Measurements from ENCODE around the gene COG5. TPM values are rescaled to one million over a fixed set of nuclear protein-coding genes. Genes with fewer than 3 reads are reported as not detected.
"Not testable (repeated sequence)": the region's sequence is repeated elsewhere in the genome, so short reads cannot be mapped to it uniquely, and the experiment has no call there.

COG5 gene
- total RNA-seq, 2 experiments from 2014 or later = 34.0 to 37.7 TPM

DNA sequence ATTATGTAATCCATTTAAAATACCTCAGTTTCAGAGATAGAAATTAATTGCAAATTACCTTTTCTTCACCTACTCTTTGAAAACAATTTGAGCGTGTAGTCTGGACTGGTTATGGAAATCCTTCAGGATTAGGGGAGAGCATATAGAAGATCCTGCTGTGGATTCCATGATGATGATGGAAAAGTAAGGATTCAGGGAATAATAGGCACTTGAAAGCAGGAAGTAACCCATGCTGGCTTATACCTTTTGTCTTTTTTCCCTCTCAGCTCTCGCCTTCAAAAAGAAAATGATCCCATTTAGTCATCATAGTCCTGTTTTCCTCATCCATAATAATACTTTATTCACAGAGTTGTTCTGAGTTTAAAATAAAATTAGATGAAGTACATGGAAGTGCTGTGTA is 390.5 kb downstream of the COG5 start:
- ChIA-PET POLR2A (no interaction called here), CTCF (interaction anchor here (1.4 kb wide), 1 partner anchor 22 kb away, joined by 3 read pairs; no protein-coding TSS in a partner anchor)

DNA sequence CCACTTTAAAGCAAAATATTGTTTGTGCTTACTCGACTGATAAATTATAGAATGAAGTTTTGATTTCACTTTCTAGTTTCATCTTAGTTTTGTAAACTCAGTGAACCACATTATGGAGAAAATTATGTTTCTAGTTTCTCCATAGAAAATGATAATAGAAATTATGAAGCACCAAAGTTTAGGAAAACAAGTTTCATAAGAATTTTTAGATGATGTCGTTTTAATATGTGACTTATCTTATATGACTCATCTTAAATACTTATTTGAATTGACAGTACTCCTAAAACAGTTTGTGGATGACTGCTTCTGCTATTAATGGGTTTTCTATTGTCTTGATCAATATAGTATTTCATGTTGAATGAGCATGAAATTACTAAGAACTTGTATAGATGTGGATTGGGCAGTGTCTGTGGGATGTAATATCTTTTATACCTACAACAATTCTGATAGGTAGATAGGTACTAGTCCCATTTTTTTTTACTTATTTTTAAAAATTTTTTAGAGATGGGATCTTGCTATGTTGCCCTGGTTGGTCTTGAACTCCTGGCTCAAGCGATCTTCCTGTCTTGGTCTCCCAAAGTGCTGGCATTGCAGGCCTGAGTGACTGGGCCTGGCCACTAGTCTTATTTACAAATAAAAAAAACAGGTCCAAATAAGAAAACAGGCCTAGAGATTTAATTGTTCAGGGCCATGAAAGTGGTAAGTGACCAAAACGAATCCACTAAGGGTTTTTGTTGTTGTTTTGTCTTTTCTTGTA is 391.3 kb downstream of the COG5 start:
- POLR2A ChIA-PET = interaction anchor here (0.7 kb wide), 1 partner anchor 888 kb away, joined by 4 read pairs; no protein-coding TSS in a partner anchor
- CTCF ChIA-PET = no interaction called here

DNA sequence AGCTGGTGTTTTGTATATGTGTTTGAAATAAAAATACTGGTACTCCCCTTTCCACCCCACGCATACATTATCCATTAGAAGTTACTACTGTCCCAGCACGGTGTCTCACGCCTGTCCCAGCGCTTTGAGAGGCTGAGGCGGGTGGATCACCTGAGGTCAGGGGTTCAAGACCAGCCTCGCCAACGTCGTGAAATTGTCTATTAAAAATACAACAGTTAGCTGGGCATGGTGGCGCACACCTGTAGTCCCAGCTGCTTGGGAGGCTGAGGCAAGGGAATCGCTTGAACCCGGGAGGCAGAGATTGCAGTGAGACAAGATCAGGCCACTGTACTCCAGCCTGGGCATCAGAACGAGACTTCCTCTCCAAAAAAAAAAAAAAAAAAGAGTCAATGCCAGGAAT is 392.2 kb downstream of the COG5 start:
- POLR2A ChIA-PET = interaction anchor here (0.6 to 0.7 kb wide), 2 partner anchors 888 to 1318 kb away, joined by 4 to 5 read pairs; no protein-coding TSS in a partner anchor
- CTCF ChIA-PET = no interaction called here

DNA sequence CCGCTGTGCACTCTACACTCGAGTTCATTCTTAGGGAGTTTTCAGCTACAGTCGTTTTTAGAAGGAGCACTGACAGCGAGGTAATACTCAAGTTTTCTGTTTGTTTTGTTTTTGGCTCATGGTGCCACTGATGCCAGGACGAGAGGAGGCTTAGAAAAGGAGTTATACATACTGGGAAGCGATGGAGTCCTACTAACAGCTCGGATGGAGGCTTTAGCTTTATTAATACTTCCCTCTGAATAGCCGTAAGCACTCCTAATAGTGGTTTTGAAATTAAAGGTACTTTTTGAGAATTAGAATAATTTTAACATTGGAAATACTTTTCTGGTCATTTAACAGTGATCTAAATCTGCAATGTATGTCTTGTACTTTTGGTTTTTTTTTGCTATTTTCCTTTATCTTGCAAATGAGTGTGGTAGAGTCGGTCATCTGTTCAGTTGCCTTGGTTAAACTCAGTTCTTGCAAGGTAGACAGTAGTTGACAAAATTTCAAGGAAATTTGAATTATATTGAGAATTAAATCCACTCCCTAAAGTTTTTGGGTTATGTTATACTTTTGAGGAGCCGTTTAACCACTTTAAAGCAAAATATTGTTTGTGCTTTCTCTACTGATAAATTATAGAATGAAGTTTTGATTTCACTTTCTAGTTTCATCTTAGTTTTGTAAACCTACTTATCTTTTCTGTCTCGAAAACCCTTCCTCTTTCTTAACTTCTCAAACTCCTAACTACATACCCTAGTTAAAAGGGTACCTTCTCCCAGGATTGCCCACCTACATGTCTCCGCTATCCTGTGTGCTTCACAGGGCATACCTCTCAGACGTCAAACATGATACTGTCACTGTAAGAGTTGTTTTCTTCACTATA is 393.4 kb downstream of the COG5 start:
- CTCF ChIA-PET = interaction anchor here (1.0 to 1.8 kb wide), 2 partner anchors 10 to 255 kb away, joined by 5 to 6 read pairs; no protein-coding TSS in a partner anchor
- POLR2A ChIA-PET = interaction anchor here (0.6 kb wide), 1 partner anchor 20 kb away, joined by 4 read pairs; no protein-coding TSS in a partner anchor

DNA sequence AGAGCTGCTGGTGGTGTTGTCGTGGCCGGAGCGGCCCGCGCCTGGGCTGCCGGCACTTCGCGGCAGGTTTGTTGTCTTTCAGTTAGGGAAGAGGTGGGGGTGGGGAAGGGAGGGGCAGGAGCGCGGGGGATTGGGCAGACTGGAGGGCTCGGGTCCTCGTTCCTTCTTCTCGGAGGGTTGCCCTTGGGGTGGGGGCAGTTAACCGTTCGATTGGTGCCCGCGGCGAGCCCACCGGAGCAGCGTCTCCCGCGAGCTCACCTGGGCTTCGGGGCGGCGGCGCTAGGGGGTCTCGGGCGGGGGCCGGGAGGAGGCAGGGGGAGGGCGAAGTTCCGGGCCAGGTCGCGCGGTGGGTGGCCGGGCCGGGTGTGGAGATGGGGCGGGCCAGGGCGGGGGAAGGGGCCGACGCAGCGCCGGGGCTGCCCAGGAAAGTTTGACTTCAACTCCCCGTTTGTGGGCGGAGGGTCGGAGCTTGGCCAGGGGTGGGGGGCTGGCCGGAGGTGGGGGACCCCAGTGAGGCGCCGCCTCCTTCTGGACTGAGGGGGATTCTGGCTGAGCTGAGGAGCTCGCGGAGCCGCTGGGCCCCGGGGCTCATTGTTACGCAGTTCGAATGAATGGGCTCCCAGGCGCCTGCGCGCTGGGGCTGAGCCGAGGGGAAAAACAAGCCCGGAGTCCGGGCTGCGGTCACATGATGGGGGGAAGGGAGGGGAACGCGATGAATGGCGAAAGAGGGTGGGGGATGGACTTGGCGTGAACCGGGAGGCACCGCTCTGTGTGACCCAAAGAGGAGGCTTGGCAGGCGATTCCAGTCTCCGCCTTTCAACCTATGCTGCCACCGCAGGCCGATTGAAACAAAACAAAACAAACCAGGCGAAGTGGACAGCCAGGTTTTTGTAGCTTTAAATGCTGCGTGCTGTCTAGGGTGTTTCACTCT is 394.3 kb downstream of the COG5 start:
- ChIA-PET POLR2A (interaction anchor here (0.6 to 1.7 kb wide), 6 partner anchors 11 to 884 kb away, joined by 3 to 8 read pairs (median 5); partner anchors contain the start of genes COG5, DUS4L and NAMPT), CTCF (interaction anchor here (0.7 to 1.8 kb wide), 5 partner anchors 8 to 391 kb away, joined by 3 to 6 read pairs (median 3); no protein-coding TSS in a partner anchor)

DNA sequence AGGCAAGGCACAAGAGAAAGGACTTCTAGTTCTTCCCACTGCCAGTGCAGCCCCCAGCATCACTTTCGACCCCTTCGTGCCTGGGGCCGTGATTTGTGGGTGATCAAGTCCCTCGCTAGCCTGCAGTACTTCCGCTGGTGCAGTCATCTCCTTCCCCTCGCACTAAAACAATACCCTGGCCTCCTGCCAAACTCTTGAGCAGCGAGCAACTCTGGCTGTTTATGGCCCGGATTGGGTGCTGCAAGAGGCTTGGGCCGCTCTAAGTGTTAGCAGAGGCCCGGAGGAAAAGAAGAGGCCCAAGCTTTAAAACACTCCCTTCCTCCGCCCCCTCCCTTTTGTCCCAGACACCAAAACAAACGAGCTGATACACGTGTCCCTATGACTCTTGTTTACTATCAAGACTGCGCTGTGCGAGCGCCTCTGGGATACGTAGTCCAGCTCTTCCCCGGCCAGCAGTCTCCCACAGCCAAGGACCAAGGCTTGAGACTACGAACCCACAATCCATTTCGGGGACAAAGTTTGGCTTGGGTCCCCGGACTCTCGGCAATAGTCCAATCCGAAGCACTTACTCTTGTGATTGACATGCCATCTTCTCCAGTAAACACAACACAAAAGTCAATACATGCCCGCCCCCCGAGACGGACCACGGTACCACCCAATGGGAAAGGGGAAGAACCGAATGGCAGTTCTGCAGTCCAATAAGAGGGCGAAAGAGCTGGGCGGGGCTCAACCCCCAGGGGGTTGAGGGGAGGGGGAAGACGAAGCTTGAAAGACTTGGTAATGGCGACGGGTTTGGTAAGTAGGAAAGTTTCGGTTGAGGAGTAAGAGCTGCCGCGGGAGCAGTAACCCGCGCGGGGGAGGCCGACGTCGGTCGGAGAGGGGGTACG is 395.2 kb downstream of the COG5 start, which contains the start of gene HBP1:
HBP1 (plus strand) TSS at position 771 of the 887 bp plus-strand sequence. CDS start 10,891 bp downstream, outside the sequence.
- ChIA-PET CTCF (interaction anchor here (0.6 to 1.8 kb wide), 6 partner anchors 9 to 511 kb away, joined by 3 to 5 read pairs (median 3); no protein-coding TSS in a partner anchor), POLR2A (interaction anchor here (0.6 to 1.7 kb wide), 10 partner anchors 12 to 883 kb away, joined by 3 to 8 read pairs (median 3); partner anchors contain the start of genes COG5, DUS4L and NAMPT)

DNA sequence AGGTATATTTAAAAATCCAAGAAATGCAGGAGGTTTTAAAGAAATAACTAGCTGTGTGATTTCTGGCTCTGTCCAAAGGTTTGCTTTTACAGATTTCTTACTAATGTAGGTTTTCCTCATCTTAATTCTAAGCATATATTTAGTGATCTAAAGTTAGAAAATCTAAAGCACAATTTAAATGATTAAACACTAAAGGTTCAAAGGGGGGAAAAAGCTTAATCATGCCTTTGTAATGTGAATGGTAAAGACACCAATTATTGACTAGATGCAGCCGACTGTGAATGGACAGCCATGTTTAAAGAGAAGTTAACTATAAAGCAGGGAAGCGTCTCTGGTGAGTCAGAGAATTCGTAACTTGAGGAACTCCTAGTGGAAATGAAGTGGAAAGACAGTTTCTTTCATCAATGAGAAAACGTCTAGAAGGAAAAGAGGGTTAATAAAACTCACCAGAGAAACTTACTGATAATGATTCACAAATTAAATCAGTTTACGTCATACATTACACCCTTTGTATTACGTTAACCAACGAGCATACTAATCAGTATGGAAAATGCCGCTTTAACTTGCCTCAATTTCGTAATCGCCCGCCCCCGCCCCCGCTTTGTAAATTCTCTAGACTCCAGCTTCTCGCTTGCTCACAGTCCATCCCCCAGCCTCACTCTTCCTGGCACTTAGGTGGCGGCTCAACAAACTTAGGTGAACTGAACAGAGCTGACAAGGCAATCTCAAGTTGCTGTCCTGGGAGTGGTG is 396.1 kb downstream of the COG5 start:
- POLR2A ChIA-PET = interaction anchor here (0.6 to 1.7 kb wide), 6 partner anchors 188 to 882 kb away, joined by 3 to 8 read pairs (median 4); partner anchors contain the start of genes COG5, DUS4L and NAMPT
- CTCF ChIA-PET = interaction anchor here (0.6 to 1.1 kb wide), 4 partner anchors 389 to 512 kb away, joined by 3 to 5 read pairs (median 3); no protein-coding TSS in a partner anchor

DNA sequence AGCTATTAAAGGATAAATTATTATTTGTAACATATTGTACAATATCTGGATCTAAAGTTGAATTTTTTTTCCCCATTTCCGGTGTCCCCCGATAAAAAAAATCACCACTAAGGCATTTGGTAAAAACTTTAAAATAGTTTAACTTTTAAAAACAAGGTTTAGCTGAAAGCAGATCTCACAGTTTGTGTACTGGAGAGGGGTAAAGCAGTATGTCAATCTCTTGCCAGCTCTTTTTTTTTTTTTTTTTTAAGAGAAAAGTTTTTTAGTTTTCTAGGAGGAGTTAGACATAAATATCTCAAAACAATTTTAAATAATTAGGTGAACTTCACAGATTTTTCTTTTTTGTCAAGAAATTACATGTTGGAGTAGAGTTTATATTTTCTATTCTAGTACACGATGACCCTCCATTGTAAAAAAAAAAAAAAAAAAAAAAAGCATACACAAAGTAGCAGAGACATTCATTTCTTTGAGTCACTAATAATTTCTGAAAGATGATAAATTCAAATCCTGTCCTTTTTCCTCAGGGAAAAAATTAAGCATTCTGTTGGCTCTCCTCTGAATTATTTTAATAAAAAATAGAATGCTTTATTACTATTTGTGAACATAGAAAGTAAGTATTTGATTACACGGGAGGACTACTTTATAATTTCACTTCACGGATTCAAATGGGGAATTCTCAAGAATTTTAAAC is 396.8 kb downstream of the COG5 start:
- ChIA-PET POLR2A (interaction anchor here (0.7 kb wide), 1 partner anchor 461 kb away, joined by 7 read pairs; no protein-coding TSS in a partner anchor), CTCF (no interaction called here)

DNA sequence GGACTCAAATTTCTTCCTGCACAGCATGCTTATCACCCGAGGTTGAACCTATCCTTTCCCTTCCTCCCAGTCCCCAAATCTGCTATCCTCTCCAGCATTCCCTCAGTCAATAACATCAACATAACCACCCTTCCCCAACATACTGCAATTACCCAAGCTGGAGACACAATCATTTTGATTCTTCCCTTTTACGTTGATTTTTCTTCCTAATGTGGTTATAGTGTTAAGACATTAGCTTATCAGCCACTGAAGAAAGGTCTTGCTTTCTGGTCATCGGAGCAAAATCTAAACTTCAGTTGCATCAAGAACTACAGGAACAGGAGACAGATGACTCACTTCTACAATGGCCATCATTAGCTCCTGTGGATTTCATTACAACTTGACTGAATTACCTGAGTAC is 398.4 kb downstream of the COG5 start:
- POLR2A ChIA-PET = no interaction called here
- CTCF ChIA-PET = no interaction called here

DNA sequence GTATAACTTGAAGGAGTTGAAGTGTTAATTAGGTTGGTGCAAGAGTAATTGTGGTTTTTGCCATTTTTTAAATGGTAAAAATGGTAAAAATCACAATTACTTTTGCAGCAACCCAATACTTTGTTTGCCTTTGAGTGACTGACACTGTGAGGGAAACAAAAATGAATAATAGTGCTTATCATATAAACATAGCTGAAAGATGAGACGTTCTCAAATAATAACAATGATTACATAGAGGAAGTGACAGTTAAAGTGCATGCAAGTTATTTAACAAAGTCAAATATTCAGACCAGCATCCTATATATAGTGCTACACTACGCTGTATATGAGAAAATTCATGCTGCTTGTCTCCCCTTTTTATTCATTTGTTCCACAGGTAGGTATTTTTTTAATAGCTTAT is 399.6 kb downstream of the COG5 start:
- CTCF ChIA-PET = no interaction called here

DNA sequence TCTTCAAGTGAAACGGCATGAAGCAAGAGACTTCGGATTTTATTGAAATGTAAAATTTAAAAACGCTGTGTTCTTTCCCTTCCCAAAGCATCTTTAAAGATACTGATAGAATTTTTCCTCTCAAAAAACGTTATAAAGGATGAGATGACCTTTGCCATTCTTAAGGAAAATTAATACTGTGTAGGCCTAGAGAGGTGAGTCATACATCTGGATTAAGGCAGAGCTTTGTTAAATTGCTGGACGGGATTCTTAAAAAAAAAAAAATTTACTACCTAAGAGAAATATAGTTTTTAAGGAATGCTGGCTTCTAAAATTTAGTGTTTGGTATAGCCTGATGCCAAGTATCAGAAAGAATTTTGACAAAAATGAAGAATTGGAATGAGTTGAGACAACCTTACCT is 401.2 kb downstream of the COG5 start:
- POLR2A ChIA-PET = no interaction called here
- CTCF ChIA-PET = no interaction called here

More for the DNA sequence above, 399.6 kb downstream of the COG5 start:
- POLR2A ChIA-PET = no interaction called here

DNA sequence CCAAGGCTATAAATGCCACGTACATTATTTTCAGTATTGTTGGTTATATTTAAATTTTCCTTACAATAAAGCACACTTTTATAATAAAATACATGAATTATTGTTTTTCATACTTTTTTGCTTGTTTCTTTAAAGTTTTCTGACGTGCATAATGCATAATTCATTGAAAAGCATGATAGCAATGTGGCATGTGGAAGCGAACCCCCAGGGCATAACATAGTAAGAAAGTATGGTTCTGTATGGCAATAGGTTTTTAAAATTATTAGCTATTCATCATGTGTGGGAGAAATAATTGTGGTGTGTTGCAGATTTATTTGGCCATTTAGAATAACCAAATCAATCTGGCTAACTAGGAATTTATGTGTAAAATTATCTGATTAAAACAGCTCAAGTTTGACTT is 402.3 kb downstream of the COG5 start:
- CTCF ChIA-PET = no interaction called here
- POLR2A ChIA-PET = no interaction called here

DNA sequence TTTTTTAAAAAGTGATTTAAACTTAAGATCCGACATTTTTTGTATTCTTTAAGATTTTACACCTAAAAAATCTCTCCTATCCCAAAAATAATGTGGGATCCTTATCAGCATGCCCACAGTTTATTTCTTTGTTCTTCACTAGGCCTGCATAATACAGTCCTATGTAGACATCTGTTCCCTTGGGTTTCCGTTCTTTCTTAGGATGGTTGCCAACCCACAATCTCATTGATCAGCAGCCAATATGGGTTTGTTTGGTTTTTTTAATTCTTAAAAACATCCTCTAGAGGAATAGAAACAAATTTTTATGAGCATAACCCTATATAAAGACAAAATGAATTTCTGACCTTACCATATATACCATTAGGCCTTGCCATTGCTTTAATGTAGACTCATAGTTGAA is 403.3 kb downstream of the COG5 start:
- POLR2A ChIA-PET = no interaction called here
- CTCF ChIA-PET = no interaction called here

DNA sequence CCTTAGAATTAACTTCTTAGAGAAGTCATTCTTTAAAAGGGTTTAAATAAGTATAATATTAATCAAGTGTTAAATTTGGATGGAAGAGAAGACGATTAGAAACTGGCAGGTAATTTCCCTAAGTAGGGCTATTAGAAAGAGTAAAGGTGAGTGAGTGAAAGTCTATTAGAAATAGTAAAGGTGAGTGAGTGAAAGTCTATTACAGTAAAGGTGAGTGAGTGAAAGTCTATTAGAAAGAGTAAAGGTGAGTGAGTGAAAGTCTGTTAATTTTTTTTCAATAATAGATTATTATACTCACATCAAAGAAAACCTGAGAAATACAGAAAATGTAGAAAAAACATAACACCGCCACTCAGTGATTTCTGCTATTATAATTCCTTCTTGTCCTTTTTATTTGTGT is 405.7 kb downstream of the COG5 start:
- ChIA-PET POLR2A (no interaction called here), CTCF (no interaction called here)

DNA sequence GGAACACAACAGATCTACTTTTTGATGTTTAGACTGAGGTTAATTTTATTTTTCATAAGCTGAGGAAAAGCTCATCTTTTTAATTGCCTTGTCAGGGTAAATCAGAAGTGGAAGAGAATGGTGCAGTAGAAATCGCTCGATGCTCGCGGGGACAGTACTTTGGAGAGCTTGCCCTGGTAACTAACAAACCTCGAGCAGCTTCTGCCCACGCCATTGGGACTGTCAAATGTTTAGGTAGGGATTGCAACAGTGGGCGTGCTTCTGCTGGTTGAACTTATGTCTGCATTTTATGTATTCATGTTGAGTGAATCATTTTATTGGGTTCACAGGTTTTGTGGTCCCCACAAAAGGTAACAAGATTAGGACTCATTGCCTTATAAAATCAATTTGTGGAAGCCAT is 406.6 kb downstream of the COG5 start:
- ChIA-PET POLR2A (no interaction called here), CTCF (no interaction called here)

DNA sequence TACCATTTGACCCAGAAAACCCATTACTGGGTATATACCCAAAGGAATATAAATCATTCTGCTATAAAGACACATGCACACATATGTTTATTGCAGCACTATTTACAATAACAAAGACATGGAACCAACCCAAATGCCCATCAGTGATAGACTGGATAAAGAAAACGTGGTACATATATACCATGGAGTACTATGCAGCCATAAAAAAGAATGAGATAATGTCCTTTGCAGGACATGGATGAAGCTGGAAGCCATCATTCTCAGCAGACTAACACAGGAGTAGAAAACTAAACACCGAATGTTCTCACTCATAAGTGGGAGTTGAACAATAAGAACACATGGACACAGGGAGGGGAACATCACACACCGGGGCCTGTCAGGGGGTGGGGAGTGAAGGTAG is 408.0 kb downstream of the COG5 start:
- CTCF ChIA-PET = not testable (repeated sequence)

DNA sequence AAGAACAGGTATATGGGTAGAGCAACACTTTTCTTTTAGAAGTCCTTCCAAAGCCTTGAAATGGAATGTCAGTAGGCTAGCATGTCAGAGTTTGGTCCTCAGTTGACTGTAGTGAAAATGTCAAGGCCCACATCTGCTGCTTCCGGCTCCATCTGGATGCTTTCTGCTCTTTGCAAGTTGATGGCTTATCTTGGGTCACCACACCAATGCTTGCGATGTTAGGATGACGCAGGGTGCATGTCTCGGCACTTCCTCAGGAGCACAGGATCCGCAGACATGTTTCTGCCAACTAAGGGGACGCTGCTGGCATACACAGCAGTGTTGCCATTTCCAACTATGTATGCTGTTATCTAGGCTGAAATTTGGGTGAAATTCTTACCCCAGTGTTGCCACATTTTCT is 408.9 kb downstream of the COG5 start:
- POLR2A ChIA-PET = no interaction called here
- CTCF ChIA-PET = no interaction called here

More for the DNA sequence above, 408.0 kb downstream of the COG5 start:
- POLR2A ChIA-PET = not testable (repeated sequence)
